HepG2 (cell line): Measurements from ENCODE around the gene C20orf96.

ENCODE experiments used
- SP1 ChIP-seq, 2 experiments: fragments of 450-650 bp in 1 of 2; sonication (generic) in 1 of 2; formaldehyde crosslinking in 1 of 2; IDR thresholded peaks; 2 replicates each; pipeline versions ENCODE4 v1.4.0 to v1.6.1; 2016 to 2020; ENCODE audit warnings: missing genetic modification reagents in 1 of 2
- THAP11 ChIP-seq: IDR thresholded peaks from 2 replicates; pipeline ENCODE4 v1.6.1; 2016; ENCODE audit warnings: missing biosample characterization, missing genetic modification reagents
- ZNF10 ChIP-seq: sonication (generic); formaldehyde crosslinking; IDR thresholded peaks from 2 replicates; pipeline ENCODE4 v1.4.0; 2020; ENCODE audit warnings: mild to moderate bottlenecking, low read depth, missing genetic modification reagents, borderline replicate concordance

- no peak for TF ChIP-seq SP1 (IDR thresholded peaks at IDR 0.05)
- TF ChIP-seq SP1 (CRISPR knock-in tag; IDR thresholded peaks at IDR 0.05), result no peak
- TF ChIP-seq THAP11 (CRISPR knock-in tag), result no peak
- no peak for TF ChIP-seq ZNF10 (CRISPR knock-in tag)
Measured at GRCh38 chr20:311609-312008, 21.1 kb upstream of the C20orf96 start.
